Measurements from ENCODE around the gene SPRR4. TPM values are rescaled to one million over a fixed set of nuclear protein-coding genes. Genes with fewer than 3 reads are reported as not detected.

SPRR4 gene
- total and polyA plus RNA-seq, 2 donors (not counting 1 experiment from before 2014, with no cell fraction given) = not detected

DNA sequence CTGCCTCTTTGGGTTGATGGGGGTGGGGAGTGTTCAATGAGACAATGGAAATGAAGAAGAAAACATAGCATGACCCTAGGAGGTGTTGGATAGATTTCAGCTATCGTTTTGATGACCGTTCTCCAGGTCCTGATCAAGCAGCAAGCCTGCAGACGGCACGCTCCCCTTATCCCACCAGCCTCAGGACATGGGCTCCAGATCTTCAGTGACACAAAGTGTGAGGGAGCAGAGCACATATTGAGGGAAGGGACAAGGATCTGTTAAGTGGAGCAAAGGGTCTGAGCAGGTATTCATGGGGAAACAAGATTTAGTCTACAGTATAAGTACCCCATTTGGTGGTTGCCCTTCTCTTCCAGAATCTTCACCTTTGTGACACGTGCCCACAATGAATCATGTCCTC, 18.7 kb upstream of the SPRR4 start:
- Histone ChIP-seq H3K9ac (ENCODE audit: low read length) (no peak overlapping the region), H3K4me1 (ENCODE audit: control insufficient read depth in 2 of 2, insufficient read depth in 2 of 2, low read length in 2 of 2) (no peaks in the 10 kb centered on the region), H3K9me3 (ENCODE audit: control extremely low read depth in 1 of 3, control insufficient read depth in 2 of 3, insufficient read depth in 1 of 3, low read length in 2 of 3) (peaks cover 0 to 3% (median 0%) of the 10 kb centered on the region in 3 donors), H3K36me3 (replicated peaks in 1 of 2; ENCODE audit: control extremely low read depth in 1 of 2, control insufficient read depth in 1 of 2, extremely low read depth in 1 of 2, insufficient read depth in 2 of 2, low read length in 1 of 2) (no peaks in the 10 kb centered on the region), H4K20me1 (ENCODE audit: control insufficient read depth, insufficient read depth, low read length, poor library complexity, severe bottlenecking) (no peaks in the 10 kb centered on the region), H3K27me3 (replicated peaks in 1 of 4; ENCODE audit: control extremely low read depth in 1 of 4, control insufficient read depth in 3 of 4, insufficient read depth in 4 of 4, low read length in 3 of 4) (peaks cover 0 to 2% (median 0%) of the 10 kb centered on the region in 4 experiments), H3K79me2 (ENCODE audit: control insufficient read depth, insufficient read depth, low read length) (no peaks in the 10 kb centered on the region), H3K4me2 (replicated peaks; ENCODE audit: low read depth, low read length, poor library complexity, severe bottlenecking) (no peak overlapping the region), H3K4me3 (ENCODE audit: control extremely low read depth in 1 of 5, extremely low read depth in 1 of 5, insufficient read depth in 1 of 5, low read depth in 2 of 5, low read length in 4 of 5) (no peak overlapping the region), H3K27ac (ENCODE audit: low read length in 2 of 2) (no peak overlapping the region), H2AFZ (ENCODE audit: insufficient read depth, low read depth, low read length, poor library complexity, severe bottlenecking) (no peak overlapping the region)
- H3K27me3 Mint-ChIP-seq = peaks cover 19% of the 10 kb centered on the region
- ATAC-seq (ENCODE audit: low read depth) = no peak
- intact Hi-C loops (cut with micrococcal nuclease) = no loop called here
- no peak overlapping the region for H3K4me3 Mint-ChIP-seq
- POLR2A ChIA-PET = no interaction called here
- H3K4me1 Mint-ChIP-seq = no peaks in the 10 kb centered on the region
- CTCF ChIA-PET = no interaction called here
- DNase-seq = no peak
- no CpG with 5 or more reads among the region's 5 CpGs for WGBS (ENCODE audit: insufficient coverage)
- no peak for TF ChIP-seq EZH2 (IDR thresholded peaks at IDR 0.05; ENCODE audit: borderline replicate concordance, insufficient read depth, low read depth, low read length, poor library complexity, severe bottlenecking)
- TF ChIP-seq, protein P1, sequence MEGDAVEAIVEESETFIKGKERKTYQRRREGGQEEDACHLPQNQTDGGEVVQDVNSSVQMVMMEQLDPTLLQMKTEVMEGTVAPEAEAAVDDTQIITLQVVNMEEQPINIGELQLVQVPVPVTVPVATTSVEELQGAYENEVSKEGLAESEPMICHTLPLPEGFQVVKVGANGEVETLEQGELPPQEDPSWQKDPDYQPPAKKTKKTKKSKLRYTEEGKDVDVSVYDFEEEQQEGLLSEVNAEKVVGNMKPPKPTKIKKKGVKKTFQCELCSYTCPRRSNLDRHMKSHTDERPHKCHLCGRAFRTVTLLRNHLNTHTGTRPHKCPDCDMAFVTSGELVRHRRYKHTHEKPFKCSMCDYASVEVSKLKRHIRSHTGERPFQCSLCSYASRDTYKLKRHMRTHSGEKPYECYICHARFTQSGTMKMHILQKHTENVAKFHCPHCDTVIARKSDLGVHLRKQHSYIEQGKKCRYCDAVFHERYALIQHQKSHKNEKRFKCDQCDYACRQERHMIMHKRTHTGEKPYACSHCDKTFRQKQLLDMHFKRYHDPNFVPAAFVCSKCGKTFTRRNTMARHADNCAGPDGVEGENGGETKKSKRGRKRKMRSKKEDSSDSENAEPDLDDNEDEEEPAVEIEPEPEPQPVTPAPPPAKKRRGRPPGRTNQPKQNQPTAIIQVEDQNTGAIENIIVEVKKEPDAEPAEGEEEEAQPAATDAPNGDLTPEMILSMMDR (IDR thresholded peaks at IDR 0.05) = no peak
- no peaks in the 10 kb centered on the region for H3K9me3 Mint-ChIP-seq (ENCODE audit: insufficient read depth)
- H3K27ac Mint-ChIP-seq = no peak overlapping the region

DNA sequence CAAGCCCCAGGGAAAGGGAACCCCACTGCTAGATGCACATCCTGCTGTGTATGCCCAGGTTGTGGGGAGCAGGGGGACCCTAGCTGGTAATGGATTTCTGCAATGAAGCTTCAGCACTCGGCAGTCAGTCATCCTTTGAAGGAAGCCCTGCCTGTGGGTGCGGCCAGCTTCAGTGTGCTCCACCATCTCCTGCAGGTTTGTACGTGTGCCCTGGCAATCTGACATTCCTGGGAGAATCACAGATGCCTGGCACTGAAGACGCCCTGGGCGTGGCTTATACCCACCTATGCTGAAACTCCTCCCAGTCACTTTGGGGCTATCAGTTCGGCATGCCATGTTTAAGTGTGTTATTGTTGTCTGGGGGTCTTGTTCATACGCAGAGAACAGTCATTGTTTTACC, 16.7 kb upstream of the SPRR4 start:
- DNase-seq (no peak), ATAC-seq (ENCODE audit: low read depth) (no peak)
- H2AFZ ChIP-seq (ENCODE audit: insufficient read depth, low read depth, low read length, poor library complexity, severe bottlenecking) = no peak overlapping the region
- intact Hi-C loops (cut with micrococcal nuclease) = no loop called here
- ChIA-PET CTCF (no interaction called here), POLR2A (no interaction called here)
- peaks cover 0 to 3% (median 0%) of the 10 kb centered on the region in 3 donors for H3K9me3 ChIP-seq (ENCODE audit: control extremely low read depth in 1 of 3, control insufficient read depth in 2 of 3, insufficient read depth in 1 of 3, low read length in 2 of 3)
- no peak for TF ChIP-seq EZH2 (IDR thresholded peaks at IDR 0.05; ENCODE audit: borderline replicate concordance, insufficient read depth, low read depth, low read length, poor library complexity, severe bottlenecking)
- TF ChIP-seq, protein P1 (IDR thresholded peaks at IDR 0.05) = no peak
- no peaks in the 10 kb centered on the region for H3K36me3 ChIP-seq (replicated peaks in 1 of 2; ENCODE audit: control extremely low read depth in 1 of 2, control insufficient read depth in 1 of 2, extremely low read depth in 1 of 2, insufficient read depth in 2 of 2, low read length in 1 of 2)
- Mint-ChIP-seq H3K27ac (no peak overlapping the region), H3K27me3 (peaks cover 24% of the 10 kb centered on the region), H3K4me3 (no peak overlapping the region), H3K9me3 (ENCODE audit: insufficient read depth) (no peaks in the 10 kb centered on the region), H3K4me1 (no peaks in the 10 kb centered on the region)
- no peak overlapping the region for H3K27ac ChIP-seq (ENCODE audit: low read length in 2 of 2)
- no peaks in the 10 kb centered on the region for H3K4me1 ChIP-seq (ENCODE audit: control insufficient read depth in 2 of 2, insufficient read depth in 2 of 2, low read length in 2 of 2)
- H3K79me2 ChIP-seq (ENCODE audit: control insufficient read depth, insufficient read depth, low read length) = no peaks in the 10 kb centered on the region
- H3K9ac ChIP-seq (ENCODE audit: low read length) = no peak overlapping the region
- no peaks in the 10 kb centered on the region for H4K20me1 ChIP-seq (ENCODE audit: control insufficient read depth, insufficient read depth, low read length, poor library complexity, severe bottlenecking)
- 83% methylated on average over 4 of the region's 7 CpGs for WGBS (ENCODE audit: insufficient coverage)
- H3K4me3 ChIP-seq (ENCODE audit: control extremely low read depth in 1 of 5, extremely low read depth in 1 of 5, insufficient read depth in 1 of 5, low read depth in 2 of 5, low read length in 4 of 5) = no peak overlapping the region
- H3K4me2 ChIP-seq (replicated peaks; ENCODE audit: low read depth, low read length, poor library complexity, severe bottlenecking) = no peak overlapping the region
- H3K27me3 ChIP-seq (replicated peaks in 1 of 4; ENCODE audit: control extremely low read depth in 1 of 4, control insufficient read depth in 3 of 4, insufficient read depth in 4 of 4, low read length in 3 of 4) = peaks cover 0 to 2% (median 0%) of the 10 kb centered on the region in 4 experiments

Data from B cell (primary cell).